SK-N-SH (cell line): ENCODE measurements around the gene NFKB1.

Experiments used
- POLR2AphosphoS5 ChIP-seq: IDR thresholded peaks from 2 replicates; pipeline ENCODE4 v1.6.1; 2012; ENCODE audit warnings: low read depth, low read length
- RAD21 ChIP-seq: IDR thresholded peaks from 2 replicates; pipeline ENCODE4 v1.6.1; 2012; ENCODE audit warnings: mild to moderate bottlenecking, low read length
- RCOR1 ChIP-seq: fragments of 150-350 bp; IDR thresholded peaks from 2 replicates; pipeline ENCODE4 v1.6.1; 2017; ENCODE audit warnings: antibody characterized with exemption, low read length
- RFX5 ChIP-seq: IDR thresholded peaks from 2 replicates; pipeline ENCODE4 v1.6.1; 2012; ENCODE audit warnings: mild to moderate bottlenecking, improper control_type of control experiment, low read length
- RXRA ChIP-seq: IDR thresholded peaks from 2 replicates; pipeline ENCODE4 v1.4.0; 2012; ENCODE audit warnings: low read depth, mild to moderate bottlenecking, borderline replicate concordance
- SIN3A ChIP-seq: IDR thresholded peaks from 2 replicates; pipeline ENCODE4 v1.6.1; 2012; ENCODE audit warnings: low read depth, mild to moderate bottlenecking, low read length, moderate library complexity, borderline replicate concordance
- TAF1 ChIP-seq: IDR thresholded peaks from 2 replicates; pipeline ENCODE4 v1.6.1; 2012; ENCODE audit warnings: low read depth, mild to moderate bottlenecking, low read length, moderate library complexity, borderline replicate concordance
- TF ChIP-seq, protein P1 (sequence below): fragments of 200-600 bp; sonication (generic); IDR thresholded peaks from 2 replicates; pipeline ENCODE4 v1.6.1; 2017; ENCODE audit warnings: antibody characterized with exemption, mild to moderate bottlenecking, moderate library complexity
- TF ChIP-seq, protein P2 (sequence below): IDR thresholded peaks from 2 replicates; pipeline ENCODE4 v1.4.0; 2012; ENCODE audit warnings: low read depth

DNA sequence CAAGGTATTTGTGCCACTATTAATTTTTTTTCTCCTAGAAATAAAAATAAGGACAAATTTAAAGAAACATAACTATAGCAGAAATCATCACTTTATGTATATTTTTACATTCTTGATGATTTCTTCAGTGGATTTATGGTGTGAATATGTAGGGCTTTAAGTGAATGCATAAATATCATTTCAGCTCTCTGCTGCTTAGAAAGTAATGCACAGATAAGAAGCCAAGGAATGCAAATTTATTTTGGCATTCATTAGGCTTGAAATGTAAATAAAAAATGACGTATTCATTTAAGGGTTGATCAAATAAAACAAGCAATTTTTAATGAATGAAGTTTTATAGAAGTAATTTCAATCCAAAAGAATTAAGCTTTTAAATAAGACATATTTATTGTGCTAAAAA lies 66.3 kb downstream of the NFKB1 start:
- no peak for TF ChIP-seq TAF1
- TF ChIP-seq, protein P1, sequence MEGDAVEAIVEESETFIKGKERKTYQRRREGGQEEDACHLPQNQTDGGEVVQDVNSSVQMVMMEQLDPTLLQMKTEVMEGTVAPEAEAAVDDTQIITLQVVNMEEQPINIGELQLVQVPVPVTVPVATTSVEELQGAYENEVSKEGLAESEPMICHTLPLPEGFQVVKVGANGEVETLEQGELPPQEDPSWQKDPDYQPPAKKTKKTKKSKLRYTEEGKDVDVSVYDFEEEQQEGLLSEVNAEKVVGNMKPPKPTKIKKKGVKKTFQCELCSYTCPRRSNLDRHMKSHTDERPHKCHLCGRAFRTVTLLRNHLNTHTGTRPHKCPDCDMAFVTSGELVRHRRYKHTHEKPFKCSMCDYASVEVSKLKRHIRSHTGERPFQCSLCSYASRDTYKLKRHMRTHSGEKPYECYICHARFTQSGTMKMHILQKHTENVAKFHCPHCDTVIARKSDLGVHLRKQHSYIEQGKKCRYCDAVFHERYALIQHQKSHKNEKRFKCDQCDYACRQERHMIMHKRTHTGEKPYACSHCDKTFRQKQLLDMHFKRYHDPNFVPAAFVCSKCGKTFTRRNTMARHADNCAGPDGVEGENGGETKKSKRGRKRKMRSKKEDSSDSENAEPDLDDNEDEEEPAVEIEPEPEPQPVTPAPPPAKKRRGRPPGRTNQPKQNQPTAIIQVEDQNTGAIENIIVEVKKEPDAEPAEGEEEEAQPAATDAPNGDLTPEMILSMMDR, result no peak
- TF ChIP-seq RFX5, result no peak
- TF ChIP-seq, protein P2, sequence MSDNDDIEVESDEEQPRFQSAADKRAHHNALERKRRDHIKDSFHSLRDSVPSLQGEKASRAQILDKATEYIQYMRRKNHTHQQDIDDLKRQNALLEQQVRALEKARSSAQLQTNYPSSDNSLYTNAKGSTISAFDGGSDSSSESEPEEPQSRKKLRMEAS, result no peak
- TF ChIP-seq POLR2AphosphoS5, result no peak
- no peak for TF ChIP-seq RXRA
- TF ChIP-seq RCOR1, result no peak
- TF ChIP-seq SIN3A, result no peak
- TF ChIP-seq RAD21, result no peak
